ENCODE results near the gene RP9.

The RP9 gene

DNA sequence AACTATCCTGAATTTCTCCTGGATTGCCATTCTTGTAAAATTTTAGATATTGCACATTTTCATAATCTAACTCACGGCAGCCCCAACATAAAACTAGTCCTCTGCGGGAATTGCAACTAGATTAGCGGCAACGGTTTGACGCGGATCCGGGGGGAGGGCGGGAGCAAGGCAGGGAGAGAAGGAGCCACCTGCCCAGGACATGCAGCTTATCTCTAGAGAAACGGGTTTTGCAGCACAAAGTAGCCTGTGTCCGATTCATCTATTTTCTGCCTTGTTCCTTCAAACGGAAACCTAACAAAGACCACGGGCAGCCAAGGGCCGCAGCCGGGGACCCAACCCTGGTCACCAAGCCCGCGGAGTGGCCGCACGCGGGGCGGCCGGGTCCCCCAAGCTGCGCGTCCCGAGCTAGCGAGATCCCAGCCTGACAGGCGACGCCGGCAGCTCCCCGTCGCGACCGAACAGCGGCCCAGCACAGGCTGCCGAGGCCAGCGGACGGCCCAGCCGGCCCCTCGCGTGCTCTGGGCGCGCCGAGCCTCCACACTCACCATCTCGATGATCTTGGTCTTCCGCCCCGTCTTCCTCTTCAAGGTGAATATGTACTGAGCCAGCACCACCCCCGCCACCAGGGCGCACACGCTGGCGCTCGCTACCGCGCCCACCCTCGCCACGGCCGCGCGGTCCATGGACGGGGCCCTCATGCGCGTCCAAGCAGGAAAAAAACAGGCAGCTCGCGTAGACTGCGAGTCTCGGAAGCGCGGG, 47.0 kb downstream of the RP9 start, which contains the start of gene NT5C3A:
Gene NT5C3A, minus strand, starts transcription at position 754 of the 759 bp plus-strand sequence. Its CDS starts 71 bp downstream, at position 683.
- peak within 1 kb of the TSS; percentile 87 for H3K4me3 ChIP-seq (ENCODE audit: control insufficient read depth, low read depth, low read length)
- TF ChIP-seq, protein P1, sequence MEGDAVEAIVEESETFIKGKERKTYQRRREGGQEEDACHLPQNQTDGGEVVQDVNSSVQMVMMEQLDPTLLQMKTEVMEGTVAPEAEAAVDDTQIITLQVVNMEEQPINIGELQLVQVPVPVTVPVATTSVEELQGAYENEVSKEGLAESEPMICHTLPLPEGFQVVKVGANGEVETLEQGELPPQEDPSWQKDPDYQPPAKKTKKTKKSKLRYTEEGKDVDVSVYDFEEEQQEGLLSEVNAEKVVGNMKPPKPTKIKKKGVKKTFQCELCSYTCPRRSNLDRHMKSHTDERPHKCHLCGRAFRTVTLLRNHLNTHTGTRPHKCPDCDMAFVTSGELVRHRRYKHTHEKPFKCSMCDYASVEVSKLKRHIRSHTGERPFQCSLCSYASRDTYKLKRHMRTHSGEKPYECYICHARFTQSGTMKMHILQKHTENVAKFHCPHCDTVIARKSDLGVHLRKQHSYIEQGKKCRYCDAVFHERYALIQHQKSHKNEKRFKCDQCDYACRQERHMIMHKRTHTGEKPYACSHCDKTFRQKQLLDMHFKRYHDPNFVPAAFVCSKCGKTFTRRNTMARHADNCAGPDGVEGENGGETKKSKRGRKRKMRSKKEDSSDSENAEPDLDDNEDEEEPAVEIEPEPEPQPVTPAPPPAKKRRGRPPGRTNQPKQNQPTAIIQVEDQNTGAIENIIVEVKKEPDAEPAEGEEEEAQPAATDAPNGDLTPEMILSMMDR (conservative IDR thresholded peaks at IDR 0.05; ENCODE audit: control insufficient read depth, insufficient read depth, low read depth, low read length), result no peak
- peak; percentile 31 for DNase-seq (ENCODE audit: low read depth)

DNA sequence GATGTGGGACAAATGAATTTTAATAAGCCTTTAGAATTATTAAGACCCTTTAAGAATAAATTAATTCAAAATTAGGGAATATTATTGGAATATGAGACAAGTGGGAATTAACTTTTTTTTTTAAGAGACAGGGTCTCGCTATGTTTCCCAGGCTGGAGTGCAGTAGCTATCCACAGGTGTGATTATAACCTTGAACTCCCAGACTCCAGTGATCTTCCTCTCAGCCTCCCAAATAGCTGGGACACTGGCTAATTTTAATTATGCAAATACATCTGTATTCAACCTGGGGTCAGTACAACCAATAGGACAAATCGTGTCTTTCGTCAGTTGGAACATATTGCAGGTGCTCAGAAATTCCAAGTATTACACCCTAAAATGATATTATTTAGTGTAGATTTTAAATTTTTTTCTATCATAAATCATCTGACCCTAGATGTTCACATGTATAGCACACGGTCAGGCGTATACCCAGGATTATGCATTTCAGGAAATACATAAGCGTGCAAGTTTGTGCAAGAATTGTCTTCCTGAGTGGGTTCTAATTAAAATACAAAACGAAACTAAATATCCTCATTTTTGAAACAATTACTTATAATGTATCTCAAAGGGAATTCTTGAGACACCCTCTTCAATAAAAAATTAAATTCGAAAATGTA, 47.8 kb downstream of the RP9 start:
- no peak for DNase-seq (ENCODE audit: low read depth)
- H3K4me3 ChIP-seq (ENCODE audit: control insufficient read depth, low read depth, low read length), result peak overlapping the region; percentile 87

DNA sequence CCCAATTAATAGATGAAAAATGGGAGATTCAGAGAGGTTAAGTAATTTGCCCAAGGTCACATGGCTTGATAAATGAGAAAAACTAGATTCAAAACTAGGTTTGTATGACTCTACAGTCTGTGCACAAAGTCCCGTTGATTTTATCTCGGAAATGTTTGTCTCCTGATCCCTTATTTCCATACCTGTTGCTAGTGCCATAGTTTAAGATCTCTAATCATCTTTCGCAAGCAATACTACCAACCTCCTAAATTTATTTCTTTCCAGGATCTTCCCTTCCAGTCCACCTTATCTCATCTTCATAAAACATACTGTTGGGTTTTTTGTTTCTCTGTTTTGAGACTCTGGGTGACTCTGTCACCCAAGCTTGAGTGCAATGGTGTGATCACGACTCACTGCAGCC, 49.6 kb downstream of the RP9 start:
- no peak overlapping the region for H3K4me3 ChIP-seq (ENCODE audit: control insufficient read depth, low read depth, low read length)
- no peak for DNase-seq (ENCODE audit: low read depth)
- TF ChIP-seq, protein P1 (conservative IDR thresholded peaks at IDR 0.05; ENCODE audit: control insufficient read depth, insufficient read depth, low read depth, low read length), result no peak

More for the DNA sequence above, 47.8 kb downstream of the RP9 start:
- TF ChIP-seq, protein P1 (conservative IDR thresholded peaks at IDR 0.05; ENCODE audit: control insufficient read depth, insufficient read depth, low read depth, low read length), result no peak

GRCh38 chr7:33055158-33055557, 54.0 kb downstream of the RP9 start:
- DNase-seq (ENCODE audit: low read depth), result no peak

DNA sequence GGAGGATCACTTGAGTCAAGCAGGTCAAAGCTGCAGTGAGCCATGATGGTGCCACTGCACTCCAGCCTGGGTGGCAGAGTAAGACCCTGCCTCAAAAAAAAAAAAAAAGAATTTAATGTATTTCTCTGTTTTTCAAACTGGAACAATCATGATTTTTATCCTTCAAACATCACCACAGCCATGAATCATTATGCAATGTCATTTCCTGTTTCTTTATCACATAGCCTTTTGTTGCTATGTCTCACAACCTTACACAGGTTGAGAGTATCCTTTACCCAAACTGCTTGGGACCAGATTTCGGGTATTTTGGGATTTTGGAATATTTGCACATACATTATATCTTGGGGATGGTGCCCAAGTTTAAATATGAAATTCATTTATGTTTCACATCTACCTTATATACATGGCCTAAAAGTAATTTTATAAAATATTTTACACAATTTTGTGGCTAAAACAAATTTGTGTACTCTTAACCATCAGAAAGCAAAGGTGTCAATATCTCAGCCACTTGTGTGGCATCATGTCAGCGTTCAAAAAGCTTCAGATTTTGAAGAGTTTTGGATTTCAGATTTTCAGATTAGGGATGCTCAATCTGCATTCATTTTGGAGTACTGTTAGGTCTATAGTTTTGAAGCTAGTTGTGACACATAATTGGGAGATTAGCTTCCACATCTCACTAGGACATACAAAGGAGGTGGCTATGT, 54.8 kb downstream of the RP9 start:
- TF ChIP-seq, protein P1 (conservative IDR thresholded peaks at IDR 0.05; ENCODE audit: control insufficient read depth, insufficient read depth, low read depth, low read length), result no peak
- no peak for DNase-seq (ENCODE audit: low read depth)
- no peak overlapping the region for H3K4me3 ChIP-seq (ENCODE audit: control insufficient read depth, low read depth, low read length)

More at GRCh38 chr7:33055158-33055557, 54.0 kb downstream of the RP9 start:
- no peak overlapping the region for H3K4me3 ChIP-seq (ENCODE audit: control insufficient read depth, low read depth, low read length)
- TF ChIP-seq, protein P1 (conservative IDR thresholded peaks at IDR 0.05; ENCODE audit: control insufficient read depth, insufficient read depth, low read depth, low read length), result no peak

- H3K4me3 ChIP-seq (ENCODE audit: control insufficient read depth, low read depth, low read length), result no peak overlapping the region
- TF ChIP-seq, protein P1 (conservative IDR thresholded peaks at IDR 0.05; ENCODE audit: control insufficient read depth, insufficient read depth, low read depth, low read length), result no peak
- DNase-seq (ENCODE audit: low read depth), result no peak
These were observed 55.5 kb downstream of the RP9 start for GRCh38 chr7:33053721-33054120.

Measured in fibroblast of mammary gland (primary cell).